ENCODE measurements around the gene GPR143. TPM values are rescaled to one million over a fixed set of nuclear protein-coding genes. Genes with fewer than 3 reads are reported as not detected.

GPR143 gene
- total and polyA plus RNA-seq, 2 donors (not counting 3 experiments of a cell fraction or from before 2014, with no cell fraction given) = 9.3 to 17.7 TPM

DNA sequence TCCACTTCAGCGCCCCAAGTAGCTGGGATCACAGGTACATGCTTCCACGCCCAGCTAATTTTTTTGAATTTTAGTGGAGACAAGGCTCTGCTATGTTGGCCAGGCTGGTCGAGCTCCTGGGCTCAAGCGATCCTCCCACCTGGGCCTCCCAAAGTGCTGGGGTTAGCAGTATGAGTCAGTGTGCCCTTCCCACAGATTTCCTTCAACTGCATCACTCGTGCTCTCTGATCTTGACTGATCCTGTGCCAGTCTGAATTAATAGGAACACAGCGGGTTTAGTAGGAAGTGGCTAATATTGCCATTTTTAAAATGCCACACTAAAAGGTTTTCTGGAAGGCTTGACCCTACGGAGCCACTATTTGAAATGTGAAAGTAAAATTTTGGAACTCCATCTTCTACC lies 16.3 kb upstream of the GPR143 start:
- no peak for TF ChIP-seq JUN (IDR thresholded peaks at IDR 0.05; ENCODE audit: borderline replicate concordance, insufficient read depth, insufficient read length, low read depth)
- TF ChIP-seq POLR2A (IDR thresholded peaks at IDR 0.05; ENCODE audit: low read depth, low read length) = no peak
- TF ChIP-seq POLR2AphosphoS5 (IDR thresholded peaks at IDR 0.05; ENCODE audit: insufficient read depth, low read depth, low read length) = no peak
- TF ChIP-seq, protein P1, sequence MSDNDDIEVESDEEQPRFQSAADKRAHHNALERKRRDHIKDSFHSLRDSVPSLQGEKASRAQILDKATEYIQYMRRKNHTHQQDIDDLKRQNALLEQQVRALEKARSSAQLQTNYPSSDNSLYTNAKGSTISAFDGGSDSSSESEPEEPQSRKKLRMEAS (IDR thresholded peaks at IDR 0.05; ENCODE audit: insufficient read depth, insufficient read length) = no peak
- no peak for TF ChIP-seq EZH2 (IDR thresholded peaks at IDR 0.05; ENCODE audit: borderline replicate concordance, low read depth, low read length, severe bottlenecking)
- no peak for TF ChIP-seq GATA2 (IDR thresholded peaks at IDR 0.05; ENCODE audit: insufficient read depth, insufficient read length, low read depth, low read length)
- TF ChIP-seq, protein P2, sequence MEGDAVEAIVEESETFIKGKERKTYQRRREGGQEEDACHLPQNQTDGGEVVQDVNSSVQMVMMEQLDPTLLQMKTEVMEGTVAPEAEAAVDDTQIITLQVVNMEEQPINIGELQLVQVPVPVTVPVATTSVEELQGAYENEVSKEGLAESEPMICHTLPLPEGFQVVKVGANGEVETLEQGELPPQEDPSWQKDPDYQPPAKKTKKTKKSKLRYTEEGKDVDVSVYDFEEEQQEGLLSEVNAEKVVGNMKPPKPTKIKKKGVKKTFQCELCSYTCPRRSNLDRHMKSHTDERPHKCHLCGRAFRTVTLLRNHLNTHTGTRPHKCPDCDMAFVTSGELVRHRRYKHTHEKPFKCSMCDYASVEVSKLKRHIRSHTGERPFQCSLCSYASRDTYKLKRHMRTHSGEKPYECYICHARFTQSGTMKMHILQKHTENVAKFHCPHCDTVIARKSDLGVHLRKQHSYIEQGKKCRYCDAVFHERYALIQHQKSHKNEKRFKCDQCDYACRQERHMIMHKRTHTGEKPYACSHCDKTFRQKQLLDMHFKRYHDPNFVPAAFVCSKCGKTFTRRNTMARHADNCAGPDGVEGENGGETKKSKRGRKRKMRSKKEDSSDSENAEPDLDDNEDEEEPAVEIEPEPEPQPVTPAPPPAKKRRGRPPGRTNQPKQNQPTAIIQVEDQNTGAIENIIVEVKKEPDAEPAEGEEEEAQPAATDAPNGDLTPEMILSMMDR (IDR thresholded peaks at IDR 0.05; ENCODE audit: extremely low read depth in 1 of 2, insufficient read depth in 1 of 2, low read depth in 1 of 2, low read length in 2 of 2) = no peak
- no peak for TF ChIP-seq FOS (IDR thresholded peaks at IDR 0.05; ENCODE audit: borderline replicate concordance, insufficient read depth, low read length)
- TF ChIP-seq MYC (IDR thresholded peaks at IDR 0.05; ENCODE audit: low read depth, low read length) = no peak
- Histone ChIP-seq H3K27me3 (ENCODE audit: control insufficient read depth in 2 of 2, insufficient read depth in 2 of 2, low read length in 2 of 2) (no peaks in the 10 kb centered on the region), H3K4me1 (ENCODE audit: control insufficient read depth, extremely low read depth, insufficient read depth, low read length) (no peaks in the 10 kb centered on the region), H4K20me1 (replicated peaks; ENCODE audit: control insufficient read depth, extremely low read depth, insufficient read depth, low read length) (no peaks in the 10 kb centered on the region), H3K9me1 (replicated peaks; ENCODE audit: control insufficient read depth, extremely low read depth, insufficient read depth, low read length) (no peaks in the 10 kb centered on the region), H3K9ac (replicated peaks; ENCODE audit: extremely low read depth, insufficient read depth, low read length) (no peak overlapping the region), H3K27ac (ENCODE audit: insufficient read depth, low read depth, low read length) (no peak overlapping the region), H3K4me3 (replicated peaks in 1 of 3; ENCODE audit: insufficient read depth in 1 of 3, low read depth in 1 of 3, low read length in 3 of 3) (no peak overlapping the region), H2AFZ (ENCODE audit: low read depth, low read length) (no peak overlapping the region), H3K9me3 (replicated peaks; ENCODE audit: control insufficient read depth, insufficient read depth, low read length) (no peaks in the 10 kb centered on the region), H3K79me2 (ENCODE audit: control insufficient read depth, insufficient read depth, low read length) (no peaks in the 10 kb centered on the region), H3K36me3 (ENCODE audit: control insufficient read depth in 2 of 2, extremely low read depth in 1 of 2, insufficient read depth in 2 of 2, low read length in 2 of 2) (no peaks in the 10 kb centered on the region), H3K4me2 (ENCODE audit: insufficient read depth, low read length) (no peak overlapping the region)
- POLR2A ChIA-PET = no interaction called here
- BruUV-seq (replicated peaks) = no TSS peak
- intact Hi-C loops (cut with micrococcal nuclease) = no loop called here
- no peak for DNase-seq (ENCODE audit: low read depth, low spot score)
- peak; percentile 43 for FAIRE-seq
- CTCF ChIA-PET = interaction anchor here (0.8 kb wide), 1 partner anchor 9 kb away, joined by 3 read pairs; no protein-coding TSS in a partner anchor
- dilution Hi-C loops (cut with MboI; ENCODE audit: extremely low pct_ligation_motif_present, low sequenced_read_pairs) = no loop called here
